ENCODE measurements around the gene SDC3. TPM values are rescaled to one million over a fixed set of nuclear protein-coding genes. Genes with fewer than 3 reads are reported as not detected.

The SDC3 gene
- total and polyA plus RNA-seq, 2 donors (not counting 1 experiment from before 2014, with no cell fraction given), result 13.7 to 32.9 TPM

DNA sequence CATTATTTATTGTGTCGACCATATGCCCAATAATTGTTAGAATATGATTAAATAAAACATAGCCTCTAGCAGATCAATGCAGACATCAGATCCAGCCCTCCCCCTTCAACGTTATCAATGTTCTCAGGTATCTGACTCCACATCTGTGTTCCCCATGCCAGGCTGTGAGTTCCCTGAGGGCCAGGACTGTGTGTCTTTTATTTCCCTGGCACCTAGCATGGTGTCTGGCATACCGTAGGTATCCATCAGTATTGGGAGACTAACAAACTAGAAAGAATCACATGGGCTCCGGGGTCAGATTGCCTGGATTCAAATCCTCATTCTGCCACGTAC, 48.3 kb downstream of the SDC3 start:
- H3K79me2 ChIP-seq (ENCODE audit: control insufficient read depth, insufficient read depth, low read length), result no peaks in the 10 kb centered on the region
- no peak for TF ChIP-seq EZH2 (IDR thresholded peaks at IDR 0.05; ENCODE audit: low read length, missing control alignments)
- TF ChIP-seq, protein P1, sequence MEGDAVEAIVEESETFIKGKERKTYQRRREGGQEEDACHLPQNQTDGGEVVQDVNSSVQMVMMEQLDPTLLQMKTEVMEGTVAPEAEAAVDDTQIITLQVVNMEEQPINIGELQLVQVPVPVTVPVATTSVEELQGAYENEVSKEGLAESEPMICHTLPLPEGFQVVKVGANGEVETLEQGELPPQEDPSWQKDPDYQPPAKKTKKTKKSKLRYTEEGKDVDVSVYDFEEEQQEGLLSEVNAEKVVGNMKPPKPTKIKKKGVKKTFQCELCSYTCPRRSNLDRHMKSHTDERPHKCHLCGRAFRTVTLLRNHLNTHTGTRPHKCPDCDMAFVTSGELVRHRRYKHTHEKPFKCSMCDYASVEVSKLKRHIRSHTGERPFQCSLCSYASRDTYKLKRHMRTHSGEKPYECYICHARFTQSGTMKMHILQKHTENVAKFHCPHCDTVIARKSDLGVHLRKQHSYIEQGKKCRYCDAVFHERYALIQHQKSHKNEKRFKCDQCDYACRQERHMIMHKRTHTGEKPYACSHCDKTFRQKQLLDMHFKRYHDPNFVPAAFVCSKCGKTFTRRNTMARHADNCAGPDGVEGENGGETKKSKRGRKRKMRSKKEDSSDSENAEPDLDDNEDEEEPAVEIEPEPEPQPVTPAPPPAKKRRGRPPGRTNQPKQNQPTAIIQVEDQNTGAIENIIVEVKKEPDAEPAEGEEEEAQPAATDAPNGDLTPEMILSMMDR (conservative IDR thresholded peaks at IDR 0.05 in 1 of 2, IDR thresholded peaks at IDR 0.05 in 1 of 2; ENCODE audit: low read depth in 1 of 2, low read length in 2 of 2), result no peak
- DNase-seq (ENCODE audit: low read depth in 2 of 2), result no peak
- no peak overlapping the region for H3K4me3 ChIP-seq (replicated peaks in 1 of 4; ENCODE audit: control extremely low read depth in 1 of 4, insufficient read depth in 1 of 4, low read depth in 3 of 4, low read length in 4 of 4)
- H3K27me3 ChIP-seq (ENCODE audit: control insufficient read depth, insufficient read depth, low read length), result peaks cover 2% of the 10 kb centered on the region
- H3K27ac ChIP-seq (ENCODE audit: insufficient read depth, low read length), result no peak overlapping the region
- H3K4me1 ChIP-seq (ENCODE audit: control insufficient read depth, extremely low read depth, insufficient read depth, low read length), result peaks cover 2% of the 10 kb centered on the region
- no peaks in the 10 kb centered on the region for H3K9me3 ChIP-seq (ENCODE audit: control insufficient read depth, insufficient read depth, low read depth, low read length)
- H3K4me2 ChIP-seq (ENCODE audit: extremely low read depth, insufficient read depth, low read length), result no peak overlapping the region
- H2AFZ ChIP-seq (ENCODE audit: low read length), result no peak overlapping the region
- H3K9ac ChIP-seq (ENCODE audit: insufficient read depth, low read length), result no peak overlapping the region
- no peaks in the 10 kb centered on the region for H3K36me3 ChIP-seq (ENCODE audit: control insufficient read depth, insufficient read depth, low read length)
- H4K20me1 ChIP-seq (ENCODE audit: control insufficient read depth, extremely low read depth, insufficient read depth, low read length), result no peaks in the 10 kb centered on the region

DNA sequence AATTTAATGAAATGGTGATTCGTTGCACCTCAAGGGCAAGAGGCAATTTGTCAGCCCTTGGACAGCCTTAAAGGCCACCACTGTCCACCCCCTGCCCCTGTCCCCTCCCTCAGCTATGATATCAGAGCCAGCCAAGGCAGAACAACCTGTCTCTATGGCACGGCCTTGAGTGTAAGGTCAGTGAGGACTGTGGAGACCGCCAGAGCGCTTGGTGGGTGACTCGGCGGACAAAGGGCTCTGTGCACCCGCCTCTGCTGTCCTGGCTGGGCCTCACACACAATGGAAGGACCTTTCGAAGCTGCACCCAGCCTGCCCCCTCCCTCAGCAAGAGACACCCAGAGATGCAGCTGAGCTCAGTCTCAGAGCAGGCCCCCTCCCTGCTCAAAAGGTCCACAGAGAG, 50.6 kb downstream of the SDC3 start:
- no peak overlapping the region for H3K4me3 ChIP-seq (replicated peaks in 1 of 4; ENCODE audit: control extremely low read depth in 1 of 4, insufficient read depth in 1 of 4, low read depth in 3 of 4, low read length in 4 of 4)
- no peaks in the 10 kb centered on the region for H3K9me3 ChIP-seq (ENCODE audit: control insufficient read depth, insufficient read depth, low read depth, low read length)
- no peak overlapping the region for H3K4me2 ChIP-seq (ENCODE audit: extremely low read depth, insufficient read depth, low read length)
- H3K9ac ChIP-seq (ENCODE audit: insufficient read depth, low read length), result no peak overlapping the region
- H3K4me1 ChIP-seq (ENCODE audit: control insufficient read depth, extremely low read depth, insufficient read depth, low read length), result peaks cover 2% of the 10 kb centered on the region
- H4K20me1 ChIP-seq (ENCODE audit: control insufficient read depth, extremely low read depth, insufficient read depth, low read length), result no peaks in the 10 kb centered on the region
- H3K27me3 ChIP-seq (ENCODE audit: control insufficient read depth, insufficient read depth, low read length), result peaks cover 2% of the 10 kb centered on the region
- no peak for DNase-seq (ENCODE audit: low read depth in 2 of 2)
- no peaks in the 10 kb centered on the region for H3K36me3 ChIP-seq (ENCODE audit: control insufficient read depth, insufficient read depth, low read length)
- H3K27ac ChIP-seq (ENCODE audit: insufficient read depth, low read length), result no peak overlapping the region
- no peak for TF ChIP-seq EZH2 (IDR thresholded peaks at IDR 0.05; ENCODE audit: low read length, missing control alignments)
- TF ChIP-seq, protein P1 (conservative IDR thresholded peaks at IDR 0.05 in 1 of 2, IDR thresholded peaks at IDR 0.05 in 1 of 2; ENCODE audit: low read depth in 1 of 2, low read length in 2 of 2), result no peak
- no peaks in the 10 kb centered on the region for H3K79me2 ChIP-seq (ENCODE audit: control insufficient read depth, insufficient read depth, low read length)
- H2AFZ ChIP-seq (ENCODE audit: low read length), result no peak overlapping the region

DNA sequence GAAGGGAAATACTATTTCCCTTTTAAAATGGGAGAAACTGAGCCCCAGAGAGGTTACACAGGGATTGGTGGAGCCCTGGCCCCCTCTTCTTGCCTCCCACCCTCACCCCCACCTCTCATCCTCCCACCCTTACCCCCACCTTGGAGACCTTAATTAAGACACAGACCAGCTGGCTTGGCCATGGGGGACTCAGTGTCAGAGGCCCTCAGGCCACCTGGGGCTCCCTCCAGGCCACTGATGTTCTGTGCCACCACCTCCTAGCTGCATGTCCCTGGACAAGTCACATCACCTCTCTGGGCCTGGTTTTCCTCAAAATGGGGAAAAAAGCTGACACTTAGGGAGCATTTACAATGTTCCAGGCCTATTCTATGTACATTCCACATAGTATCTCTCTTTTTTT, 51.5 kb downstream of the SDC3 start:
- Histone ChIP-seq H2AFZ (ENCODE audit: low read length) (no peak overlapping the region), H3K9me3 (ENCODE audit: control insufficient read depth, insufficient read depth, low read depth, low read length) (no peaks in the 10 kb centered on the region), H3K36me3 (ENCODE audit: control insufficient read depth, insufficient read depth, low read length) (no peaks in the 10 kb centered on the region), H4K20me1 (ENCODE audit: control insufficient read depth, extremely low read depth, insufficient read depth, low read length) (no peaks in the 10 kb centered on the region), H3K79me2 (ENCODE audit: control insufficient read depth, insufficient read depth, low read length) (no peaks in the 10 kb centered on the region), H3K27ac (ENCODE audit: insufficient read depth, low read length) (no peak overlapping the region), H3K4me2 (ENCODE audit: extremely low read depth, insufficient read depth, low read length) (no peak overlapping the region), H3K4me1 (ENCODE audit: control insufficient read depth, extremely low read depth, insufficient read depth, low read length) (peaks cover 2% of the 10 kb centered on the region), H3K9ac (ENCODE audit: insufficient read depth, low read length) (no peak overlapping the region), H3K4me3 (replicated peaks in 1 of 4; ENCODE audit: control extremely low read depth in 1 of 4, insufficient read depth in 1 of 4, low read depth in 3 of 4, low read length in 4 of 4) (no peak overlapping the region), H3K27me3 (ENCODE audit: control insufficient read depth, insufficient read depth, low read length) (peaks cover 2% of the 10 kb centered on the region)
- no peak for DNase-seq (ENCODE audit: low read depth in 2 of 2)
- no peak for TF ChIP-seq EZH2 (IDR thresholded peaks at IDR 0.05; ENCODE audit: low read length, missing control alignments)
- TF ChIP-seq, protein P1 (conservative IDR thresholded peaks at IDR 0.05 in 1 of 2, IDR thresholded peaks at IDR 0.05 in 1 of 2; ENCODE audit: low read depth in 1 of 2, low read length in 2 of 2), result no peak

Data from fibroblast of lung (primary cell).